K562 treated with DMSO at 1 percent for 48 hours (cell line): ENCODE results near the gene TAPBPL. TPM values are rescaled to one million over a fixed set of nuclear protein-coding genes. Genes with fewer than 3 reads are reported as not detected.

ENCODE experiments used
- total RNA-seq: library from RNA; unstranded; fragments of 300-600 nt; gene quantifications from 2 replicates; pipeline ENCODE4 v1.2.3, GENCODE V29; 2022; ENCODE audit warnings: low replicate concordance; ENCODE audit errors: extremely low read depth

TAPBPL gene, protein sequence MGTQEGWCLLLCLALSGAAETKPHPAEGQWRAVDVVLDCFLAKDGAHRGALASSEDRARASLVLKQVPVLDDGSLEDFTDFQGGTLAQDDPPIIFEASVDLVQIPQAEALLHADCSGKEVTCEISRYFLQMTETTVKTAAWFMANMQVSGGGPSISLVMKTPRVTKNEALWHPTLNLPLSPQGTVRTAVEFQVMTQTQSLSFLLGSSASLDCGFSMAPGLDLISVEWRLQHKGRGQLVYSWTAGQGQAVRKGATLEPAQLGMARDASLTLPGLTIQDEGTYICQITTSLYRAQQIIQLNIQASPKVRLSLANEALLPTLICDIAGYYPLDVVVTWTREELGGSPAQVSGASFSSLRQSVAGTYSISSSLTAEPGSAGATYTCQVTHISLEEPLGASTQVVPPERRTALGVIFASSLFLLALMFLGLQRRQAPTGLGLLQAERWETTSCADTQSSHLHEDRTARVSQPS
- total RNA-seq = not detected in 2 replicates

DNA sequence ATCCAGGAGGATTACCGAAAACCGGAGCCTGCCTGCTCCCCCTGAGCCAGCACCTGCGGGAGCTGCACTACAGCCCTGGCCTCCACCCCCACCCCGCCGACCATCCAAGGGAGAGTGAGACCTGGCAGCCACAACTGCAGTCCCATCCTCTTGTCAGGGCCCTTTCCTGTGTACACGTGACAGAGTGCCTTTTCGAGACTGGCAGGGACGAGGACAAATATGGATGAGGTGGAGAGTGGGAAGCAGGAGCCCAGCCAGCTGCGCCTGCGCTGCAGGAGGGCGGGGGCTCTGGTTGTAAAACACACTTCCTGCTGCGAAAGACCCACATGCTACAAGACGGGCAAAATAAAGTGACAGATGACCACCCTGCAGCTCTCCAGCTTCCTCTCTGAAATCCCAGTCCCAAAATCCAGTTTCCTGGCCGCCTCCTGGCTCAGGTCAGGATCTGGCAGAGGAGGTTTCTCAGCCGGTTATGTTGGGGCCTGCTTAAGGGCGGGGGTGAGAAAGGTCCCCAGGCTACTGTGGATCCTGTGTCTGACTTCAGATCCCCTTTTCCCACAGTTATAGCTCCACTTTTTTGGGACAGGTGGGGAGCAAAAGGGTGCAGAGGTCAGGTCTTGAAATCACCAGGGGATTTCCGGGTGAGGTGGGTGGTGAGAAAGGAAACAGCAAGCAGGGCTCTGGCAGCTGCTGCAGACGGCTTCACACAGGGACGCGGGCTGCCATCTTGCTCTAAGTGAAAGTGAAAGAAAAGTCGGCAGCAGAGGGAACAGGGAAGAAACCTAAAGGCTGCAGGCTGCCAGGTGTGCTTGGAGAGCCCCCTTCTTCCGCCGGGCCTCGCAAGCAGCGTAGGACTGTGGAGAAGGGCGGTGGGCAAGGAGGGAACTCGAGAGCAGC lies at the start of gene TAPBPL:
Gene TAPBPL, plus strand, starts transcription at position 695 of the 897 bp plus-strand sequence. CDS start 207 bp downstream, outside the sequence.

DNA sequence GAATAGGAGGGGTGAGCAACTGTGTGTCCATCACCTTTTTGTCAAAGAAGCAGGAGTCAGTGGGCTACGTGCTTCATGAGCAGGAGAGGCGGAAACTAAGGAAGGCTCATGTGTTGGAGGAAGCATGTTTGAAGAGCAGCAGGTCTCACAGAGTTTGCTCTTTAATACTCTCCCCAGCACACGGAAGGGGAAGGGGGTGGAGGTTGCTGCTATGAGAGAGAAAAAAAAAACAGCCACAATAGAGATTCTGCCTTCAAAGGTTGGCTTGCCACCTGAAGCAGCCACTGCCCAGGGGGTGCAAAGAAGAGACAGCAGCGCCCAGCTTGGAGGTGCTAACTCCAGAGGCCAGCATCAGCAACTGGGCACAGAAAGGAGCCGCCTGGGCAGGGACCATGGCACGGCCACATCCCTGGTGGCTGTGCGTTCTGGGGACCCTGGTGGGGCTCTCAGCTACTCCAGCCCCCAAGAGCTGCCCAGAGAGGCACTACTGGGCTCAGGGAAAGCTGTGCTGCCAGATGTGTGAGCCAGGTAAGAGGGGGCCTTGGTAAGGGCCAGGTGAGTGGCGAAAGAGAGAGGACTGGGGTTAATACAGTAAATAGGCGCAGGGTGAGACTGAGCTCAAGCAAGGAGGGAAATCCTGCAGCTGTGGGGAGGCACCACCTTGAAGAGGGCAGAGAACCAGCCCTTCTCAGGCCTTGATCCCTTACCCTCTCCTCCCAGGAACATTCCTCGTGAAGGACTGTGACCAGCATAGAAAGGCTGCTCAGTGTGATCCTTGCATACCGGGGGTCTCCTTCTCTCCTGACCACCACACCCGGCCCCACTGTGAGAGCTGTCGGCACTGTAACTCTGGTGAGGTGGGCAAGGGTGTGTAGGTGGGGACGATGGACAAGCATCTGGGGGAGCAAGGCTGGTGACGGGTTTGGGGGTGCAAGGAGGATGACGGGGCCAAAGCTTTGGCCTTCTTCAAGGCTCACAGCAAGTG lies 6.8 kb upstream of the TAPBPL start, which contains the start of gene CD27:
Gene CD27, plus strand, starts transcription at position 252 of the 985 bp plus-strand sequence. Its CDS starts 141 bp downstream, at position 393.

DNA sequence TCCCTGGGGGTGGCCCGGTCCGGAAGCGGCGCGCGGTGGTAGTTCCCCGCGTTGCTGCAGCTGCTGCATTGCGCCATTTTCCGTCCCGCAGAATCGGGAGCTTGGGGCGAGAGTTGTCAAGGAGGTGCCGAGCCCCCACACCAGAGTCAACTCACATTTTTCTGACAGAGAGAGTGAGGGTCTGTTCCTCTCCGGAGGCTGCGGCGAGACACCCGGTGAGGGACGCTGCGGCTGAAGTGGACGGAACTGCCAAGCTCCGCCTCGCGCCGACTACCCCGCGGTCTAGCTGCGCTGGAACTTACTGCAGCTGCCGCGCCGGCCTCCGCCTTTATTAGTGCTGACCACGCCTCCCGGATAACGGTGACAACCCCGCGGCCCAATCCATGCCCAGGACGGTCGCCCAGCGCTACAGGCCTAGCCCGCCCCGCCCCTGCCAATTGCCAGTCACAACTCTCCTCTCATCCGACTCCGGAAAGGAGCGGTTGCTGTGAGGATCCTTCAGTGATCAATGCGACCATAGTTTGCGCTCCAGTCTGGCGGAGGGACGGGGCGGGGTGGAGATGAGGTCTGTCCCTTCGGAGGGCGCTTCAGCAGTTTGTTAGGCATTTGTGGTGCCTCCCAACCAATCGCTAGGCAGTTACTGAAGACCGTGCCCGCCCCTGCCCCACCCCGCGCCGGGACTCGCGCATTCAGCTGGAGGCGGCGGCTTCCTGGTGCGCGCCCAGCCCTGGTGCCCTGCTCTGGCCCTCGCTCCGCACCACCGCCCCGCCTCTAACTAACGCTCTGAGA lies 18.7 kb downstream of the TAPBPL start, which contains the start of gene VAMP1:
Gene VAMP1, minus strand, starts transcription at position 303 of the 789 bp plus-strand sequence. Its CDS starts 146 bp downstream, at position 157.

DNA sequence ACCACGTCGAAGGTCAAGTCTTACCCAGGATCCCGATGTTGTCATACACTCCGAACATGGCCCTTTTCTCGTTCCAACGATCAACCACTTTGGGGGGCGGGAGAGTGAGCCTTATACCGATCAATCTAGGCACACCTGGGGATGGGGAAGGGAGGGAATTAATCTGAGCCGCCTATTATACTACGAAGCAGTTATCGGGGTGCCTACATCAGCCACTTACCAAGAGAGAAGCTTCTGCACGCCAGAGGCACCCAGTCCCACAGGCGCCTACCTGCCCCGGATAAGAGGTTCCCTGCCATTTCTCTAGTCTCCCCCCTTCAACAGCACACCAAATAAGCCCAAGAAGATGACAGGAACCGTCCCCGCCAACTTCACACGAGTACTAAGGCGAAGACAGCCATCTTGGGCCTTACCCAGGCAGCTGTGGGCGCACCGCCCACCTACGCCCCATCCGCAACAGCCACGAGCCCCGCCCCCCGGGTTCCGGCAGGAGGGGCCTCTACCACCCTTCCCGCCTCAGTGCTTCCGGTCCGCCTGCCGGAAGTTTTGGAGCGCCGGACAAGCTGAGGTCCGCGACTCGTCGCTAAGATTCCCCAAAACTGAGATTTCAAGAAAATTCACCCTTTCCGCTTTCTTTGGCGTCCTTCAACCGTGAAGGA lies 41.1 kb downstream of the TAPBPL start, which contains the start of gene MRPL51:
Gene MRPL51, minus strand, starts transcription at position 425 of the 659 bp plus-strand sequence. Its CDS starts 126 bp downstream, at position 299.

DNA sequence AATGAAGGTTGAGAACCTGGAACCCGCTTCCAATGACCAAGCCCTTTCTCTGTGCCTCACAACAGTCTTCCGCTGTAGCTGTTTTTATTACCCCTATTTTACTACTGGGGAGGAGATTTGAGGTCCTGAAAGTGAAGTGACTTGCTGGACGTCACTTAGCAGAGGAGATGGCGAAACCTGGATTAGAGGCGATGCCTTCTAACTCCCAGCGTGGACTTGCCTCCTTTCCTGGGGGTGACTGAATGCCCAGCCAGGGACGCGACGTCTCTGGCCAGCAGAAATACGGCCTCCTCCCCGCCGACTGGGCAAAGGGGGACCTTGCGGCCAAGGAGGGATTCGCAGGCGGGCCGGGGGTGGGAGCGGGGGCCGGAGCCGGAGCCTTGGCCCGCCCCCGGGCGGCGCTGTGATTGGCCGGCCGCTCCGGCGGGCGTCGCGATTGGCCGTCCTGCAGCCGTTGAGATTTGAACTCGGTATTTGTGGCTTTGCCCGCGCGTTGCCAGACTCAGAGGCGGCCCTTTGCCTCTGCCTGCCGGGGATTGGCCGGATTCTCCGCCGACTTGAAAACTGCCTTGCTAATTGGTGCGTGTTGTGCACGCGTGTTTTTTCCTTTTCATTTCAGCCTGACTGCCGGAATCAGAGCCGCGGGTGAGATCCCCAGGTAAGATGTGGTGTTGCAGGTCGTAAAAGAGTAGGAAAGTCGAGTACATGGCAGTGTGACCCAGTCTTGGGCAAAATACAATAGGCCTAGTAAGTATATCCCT lies 41.8 kb downstream of the TAPBPL start, which contains the start of gene NCAPD2:
Gene NCAPD2, plus strand, starts transcription at position 606 of the 761 bp plus-strand sequence. CDS start 997 bp downstream, outside the sequence.

Other genes starting within 250 kb of the TAPBPL start
- not detected in 2 replicates for gene PLEKHG6, start 141.4 kb upstream of the TAPBPL start, total RNA-seq
- gene TNFRSF1A, start 110.0 kb upstream of the TAPBPL start, total RNA-seq = not detected in 2 replicates
- gene SCNN1A, start 76.5 kb upstream of the TAPBPL start, total RNA-seq = not detected in 2 replicates
- not detected in 2 replicates for gene LTBR, start 67.9 kb upstream of the TAPBPL start, total RNA-seq
- not detected in 2 replicates for gene CD27, start 7.1 kb upstream of the TAPBPL start, total RNA-seq
- not detected in 2 replicates for gene VAMP1, start 18.6 kb downstream of the TAPBPL start, total RNA-seq
- gene MRPL51, start 41.2 kb downstream of the TAPBPL start, total RNA-seq = not detected in 2 replicates
- not detected in 2 replicates for gene NCAPD2, start 42.1 kb downstream of the TAPBPL start, total RNA-seq
- 996 and 1,689 TPM in 2 replicates for gene GAPDH, start 82.5 kb downstream of the TAPBPL start, total RNA-seq
- gene IFFO1, start 104.0 kb downstream of the TAPBPL start, total RNA-seq = not detected in 2 replicates
- gene NOP2, start 116.2 kb downstream of the TAPBPL start, total RNA-seq = not detected in 2 replicates
- 161 and 363 TPM in 2 replicates for gene CHD4, start 155.3 kb downstream of the TAPBPL start, total RNA-seq
- gene LPAR5, start 183.9 kb downstream of the TAPBPL start, total RNA-seq = not detected in 2 replicates
- not detected in 2 replicates for gene ACRBP, start 195.4 kb downstream of the TAPBPL start, total RNA-seq
- gene ING4, start 211.1 kb downstream of the TAPBPL start, total RNA-seq = not detected in 2 replicates
- not detected in 2 replicates for gene ZNF384, start 237.3 kb downstream of the TAPBPL start, total RNA-seq
- gene PIANP, start 248.8 kb downstream of the TAPBPL start, total RNA-seq = not detected in 2 replicates